Stimulated activated CD8-positive, alpha-beta memory T cell treated with anti-CD3 and anti-CD28 coated beads, Interleukin-2, amount 100 ng/mL, for 1 hour (primary cell): ENCODE results near the gene GALNT2.

Experiments
- DNase-seq, 2 donors: peaks; one replicate each; pipeline ENCODE4 v3.0.0-alpha.2; 2020; ENCODE audit warnings: low read depth in 2 of 2

The GALNT2 gene

DNA sequence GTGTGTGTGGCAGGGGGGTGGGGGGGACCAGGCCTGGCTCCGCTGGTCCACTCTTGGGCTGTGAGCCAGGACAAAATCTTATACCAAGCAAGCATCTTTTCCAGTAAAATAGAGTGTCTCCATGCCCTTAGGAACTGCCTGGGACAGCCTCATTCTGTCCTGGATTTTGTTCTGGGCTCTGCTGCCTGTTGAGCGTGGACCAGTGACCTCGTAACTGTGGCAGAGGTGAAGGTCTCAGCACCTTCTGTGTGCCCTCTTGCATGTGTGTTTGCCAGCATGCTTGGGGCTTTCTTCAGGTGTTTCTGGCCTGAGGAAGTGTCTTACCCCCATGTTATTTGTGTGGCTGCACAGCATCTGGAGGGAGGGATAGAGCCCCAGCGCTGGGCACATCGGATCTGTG, 45.7 kb downstream of the GALNT2 start:
- DNase-seq, result no peak

DNA sequence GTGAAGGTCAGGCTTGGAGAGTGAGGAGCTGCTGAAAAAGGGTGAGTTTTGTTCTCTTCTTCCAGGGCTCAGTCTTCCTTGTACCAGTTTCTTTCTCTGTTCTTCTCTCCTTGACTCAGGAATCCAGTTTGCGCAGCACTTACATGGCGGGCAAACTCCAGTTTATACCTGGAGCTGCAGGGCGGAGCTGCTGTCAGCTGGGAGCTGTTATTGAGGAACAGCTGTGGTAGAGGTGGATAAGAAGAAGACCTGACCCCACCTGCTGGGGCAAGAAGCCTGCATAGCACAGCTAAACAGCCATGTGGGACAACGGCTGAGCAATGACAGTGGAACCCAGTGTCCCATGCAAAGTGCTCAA, 46.2 kb downstream of the GALNT2 start:
- DNase-seq, result no peak

DNA sequence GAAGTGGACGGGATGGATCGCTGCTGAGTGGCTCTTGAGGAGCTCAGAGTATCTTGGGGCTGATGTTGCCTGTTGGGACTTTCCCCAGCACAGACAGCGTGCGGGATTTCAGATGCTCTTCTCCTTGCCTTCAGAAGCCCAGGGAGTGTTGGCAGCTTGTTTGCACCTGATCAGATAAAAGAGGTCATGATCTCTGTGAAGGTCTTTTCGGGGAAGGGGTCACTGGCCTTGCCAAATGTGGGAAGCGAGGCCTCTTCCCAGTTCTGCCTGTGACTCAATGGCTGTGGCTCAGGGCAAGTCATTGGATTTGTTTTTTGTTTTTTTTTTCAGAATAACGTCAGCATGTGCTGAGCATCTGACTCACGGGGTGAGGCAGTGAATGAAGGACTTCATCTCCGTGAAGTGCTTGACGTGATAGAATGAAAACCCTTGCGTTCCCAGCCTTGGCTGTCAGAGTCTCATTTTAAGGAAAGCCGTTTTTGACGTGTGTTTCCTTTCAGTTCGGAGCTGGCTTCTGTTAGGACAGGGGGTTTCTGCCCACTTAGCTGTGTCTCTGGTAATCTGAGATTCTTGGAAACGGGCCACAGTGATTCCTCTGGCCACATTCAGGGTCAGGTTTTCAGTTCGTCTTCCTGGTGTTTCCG, 46.7 kb downstream of the GALNT2 start:
- DNase-seq, result no peak

DNA sequence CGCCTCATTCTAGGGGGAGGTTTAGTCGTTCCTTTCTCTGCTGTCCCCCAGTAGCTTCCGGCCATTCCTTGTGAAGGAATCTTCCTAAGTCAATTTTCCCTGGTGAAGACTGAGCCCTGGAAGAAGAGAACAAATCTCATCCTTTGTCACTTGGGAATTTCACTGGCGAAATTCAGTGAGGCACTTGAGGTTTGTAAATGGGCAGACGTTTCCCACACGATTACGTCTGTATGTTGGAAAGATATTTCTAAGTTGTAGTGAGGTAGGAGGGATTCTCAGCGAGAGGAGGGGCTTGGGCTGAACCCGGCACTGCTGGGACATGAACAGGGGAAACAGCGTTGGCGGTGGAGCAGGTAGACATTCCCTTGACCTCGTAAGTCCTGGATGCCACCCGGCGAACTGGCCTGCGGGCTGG, 47.2 kb downstream of the GALNT2 start:
- DNase-seq, result no peak

DNA sequence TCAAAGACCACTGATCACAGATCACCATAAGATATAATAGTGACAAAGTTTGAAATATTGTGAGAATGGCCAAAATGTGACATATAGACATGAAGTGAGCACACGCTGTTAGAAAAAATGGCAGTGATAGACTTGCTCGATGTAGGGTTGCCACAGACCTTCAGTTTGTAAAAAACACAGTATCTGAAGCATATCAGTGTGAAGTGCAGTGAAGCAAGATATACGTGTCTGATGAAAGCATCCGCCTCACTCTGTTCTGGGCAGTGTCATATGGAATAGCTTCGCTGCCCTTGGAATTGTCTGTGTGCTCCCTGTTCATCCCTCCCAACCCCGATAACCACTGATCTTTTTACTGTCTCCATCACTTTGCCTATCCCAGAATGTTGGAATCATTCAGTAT, 50.7 kb downstream of the GALNT2 start:
- no peak for DNase-seq

DNA sequence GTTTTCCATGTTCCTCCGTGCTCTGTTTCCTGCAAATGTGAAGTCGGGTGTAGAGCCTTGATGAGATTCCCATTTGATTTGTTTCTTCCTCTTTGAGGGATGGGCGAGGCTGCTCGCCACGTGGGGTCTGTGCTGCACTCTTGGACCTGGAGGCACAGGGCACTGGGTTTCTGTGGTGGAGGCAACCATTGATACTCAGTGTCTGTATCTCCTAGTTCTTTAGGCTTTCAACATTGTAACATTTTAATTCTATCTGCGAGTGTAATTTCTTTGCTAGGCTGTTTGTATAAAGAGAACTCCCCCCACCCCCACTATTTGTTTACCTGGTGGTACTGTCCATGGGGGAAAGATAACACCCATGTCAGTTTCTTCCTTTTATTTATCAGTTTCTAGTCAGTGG, 52.3 kb downstream of the GALNT2 start:
- DNase-seq, result no peak

DNA sequence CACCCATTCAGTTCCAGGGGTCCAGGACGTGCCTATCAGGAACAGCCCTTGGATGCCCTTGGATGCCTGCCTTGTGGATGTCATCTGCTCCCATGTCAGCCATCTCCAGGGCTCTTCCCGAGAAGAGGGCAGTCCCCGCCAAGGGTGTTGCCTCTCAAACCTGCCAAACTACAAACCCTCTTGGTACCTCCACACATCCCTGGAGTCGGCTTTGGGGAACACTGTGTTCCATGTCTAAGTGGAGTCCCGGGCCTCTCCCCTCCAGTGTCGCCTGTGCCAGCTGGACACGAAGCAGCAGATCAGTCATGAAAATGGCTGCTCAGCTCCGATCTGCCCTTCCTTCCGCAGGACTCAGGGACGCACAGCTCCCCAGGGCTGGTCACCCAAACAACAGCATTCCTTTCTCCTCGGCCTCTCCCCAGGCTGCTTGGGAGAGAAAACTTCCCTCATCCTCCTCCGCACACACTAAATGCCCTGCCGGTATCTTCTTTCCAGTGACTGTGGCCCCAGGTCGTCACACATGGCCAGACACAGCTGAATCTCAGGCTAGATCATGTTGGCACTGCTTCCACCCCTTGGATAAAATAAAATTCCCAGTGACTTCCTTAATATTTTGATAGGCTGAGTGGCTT, 53.4 kb downstream of the GALNT2 start:
- DNase-seq, result no peak

DNA sequence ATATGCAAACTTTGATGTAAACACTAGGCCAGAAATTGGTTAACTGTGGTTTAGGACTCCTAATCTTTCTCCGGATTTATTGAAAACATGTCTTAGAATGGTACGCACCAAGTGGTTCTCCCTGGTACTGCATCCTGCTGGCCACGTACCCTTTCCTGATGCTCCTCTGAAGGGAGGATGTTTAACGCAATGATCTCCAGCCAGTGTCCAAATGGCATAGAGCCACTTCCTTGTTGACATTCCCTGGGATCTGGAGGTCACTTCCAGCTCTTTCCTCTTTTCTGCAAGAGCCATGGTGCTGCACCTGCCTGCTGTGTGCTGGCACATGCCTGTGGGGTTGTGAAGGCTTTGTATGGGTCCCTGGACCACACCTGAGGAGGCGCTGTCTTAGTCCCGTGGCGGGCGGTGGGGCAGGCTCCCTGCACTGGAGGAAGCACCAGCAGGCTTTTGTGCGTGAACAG, 53.9 kb downstream of the GALNT2 start:
- no peak for DNase-seq

DNA sequence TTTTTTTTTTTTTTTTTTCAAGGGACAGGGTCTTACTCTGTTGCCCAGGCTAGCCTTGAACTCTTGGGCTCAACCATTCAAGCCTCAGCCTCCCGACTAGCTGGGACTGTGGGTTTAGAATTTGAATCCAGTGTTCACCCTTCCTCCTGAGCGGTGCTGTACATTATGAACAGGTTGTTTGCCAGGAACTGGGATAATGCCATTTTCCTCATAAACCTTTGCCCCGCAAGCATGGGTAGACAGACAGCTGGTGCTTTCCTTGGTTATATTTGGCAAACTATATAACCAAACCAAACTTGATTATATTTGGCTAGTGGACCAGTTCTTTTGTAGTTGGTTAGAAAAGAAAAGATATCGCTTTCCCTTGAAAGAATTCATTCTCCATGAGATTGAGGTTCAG, 54.9 kb downstream of the GALNT2 start:
- DNase-seq, result no peak

DNA sequence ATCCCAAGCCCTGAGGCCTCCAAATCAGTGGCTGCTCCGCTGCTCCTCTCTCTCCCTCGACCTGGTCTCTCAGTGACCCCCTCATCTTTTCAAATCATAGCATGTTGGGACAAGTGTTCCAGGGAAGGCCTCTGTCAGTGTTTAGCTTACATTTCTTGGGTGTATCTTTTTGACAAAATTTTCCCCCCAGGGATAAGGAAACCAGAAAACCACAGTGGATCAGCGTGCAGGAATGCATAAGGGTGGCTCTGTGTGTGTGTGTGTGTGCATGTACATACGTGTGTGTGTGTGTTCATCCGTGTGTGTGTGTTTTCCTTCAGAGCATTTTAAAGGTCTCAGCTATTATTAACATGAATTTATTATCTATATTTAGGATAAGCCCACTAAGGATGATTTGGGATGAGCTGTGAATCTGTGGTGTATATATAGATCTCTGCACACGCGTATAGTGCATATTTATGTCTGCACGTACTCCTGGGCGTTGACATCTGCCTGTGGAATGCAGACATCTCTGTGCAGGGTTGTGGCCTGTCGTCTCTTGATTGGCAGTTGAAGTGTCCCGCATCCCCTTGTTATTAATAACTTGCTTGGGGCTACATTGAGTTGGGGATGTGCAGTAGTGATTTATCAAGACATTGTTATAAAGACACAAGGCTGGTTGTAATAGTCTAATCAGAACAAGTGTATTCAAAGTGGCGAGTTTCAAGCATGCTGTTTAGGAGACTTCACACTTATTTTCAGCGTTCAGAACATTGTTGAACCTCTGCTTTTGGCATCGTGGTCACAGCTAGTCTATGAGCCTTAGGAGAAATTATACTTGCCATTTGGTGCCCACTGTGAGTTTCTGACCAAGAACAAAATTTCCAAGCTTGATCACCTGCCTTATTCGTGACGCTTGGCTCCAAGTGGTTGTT, 55.6 kb downstream of the GALNT2 start:
- DNase-seq, result no peak

DNA sequence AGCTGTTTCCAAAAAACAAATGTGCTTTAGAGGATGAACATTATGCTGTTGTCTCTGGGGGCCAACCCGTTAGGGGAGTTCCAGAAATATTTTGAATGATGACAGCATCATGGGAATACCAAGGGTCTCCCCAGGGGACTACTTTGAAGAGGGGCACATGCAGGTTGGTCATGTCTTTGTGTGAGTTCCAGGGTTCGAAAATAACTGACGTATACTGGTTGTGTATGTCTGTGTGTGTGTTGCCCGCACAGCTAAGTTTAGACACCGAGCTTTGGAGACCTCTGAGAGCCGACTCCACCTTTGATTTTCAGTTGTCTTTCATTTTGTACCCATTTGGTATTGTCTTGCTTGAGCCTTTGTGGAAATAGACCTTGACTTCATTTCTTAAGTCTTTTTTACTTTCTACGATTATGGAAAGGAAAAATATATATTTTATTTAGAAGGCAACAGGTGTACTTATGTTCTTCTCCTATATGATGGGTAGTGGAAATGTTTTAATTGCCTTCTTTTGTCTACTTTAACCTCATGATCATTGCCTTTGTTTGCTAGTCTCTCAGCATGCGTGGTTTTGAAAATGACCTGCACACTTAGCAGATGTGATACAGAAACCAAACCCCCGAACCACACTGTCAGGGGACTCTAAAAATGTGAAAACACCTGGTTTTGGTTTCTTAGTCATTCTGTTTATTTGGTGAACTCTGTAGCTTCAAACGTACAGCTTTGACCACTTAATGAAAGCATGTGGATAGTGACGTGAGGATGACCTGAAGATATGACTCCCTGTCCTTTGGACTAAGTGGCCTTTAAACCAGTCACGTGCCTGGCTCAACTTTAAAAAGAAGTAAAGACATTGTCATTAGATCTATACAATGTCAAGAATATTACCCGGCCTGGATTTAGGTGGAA, 56.5 kb downstream of the GALNT2 start:
- DNase-seq, result no peak

DNA sequence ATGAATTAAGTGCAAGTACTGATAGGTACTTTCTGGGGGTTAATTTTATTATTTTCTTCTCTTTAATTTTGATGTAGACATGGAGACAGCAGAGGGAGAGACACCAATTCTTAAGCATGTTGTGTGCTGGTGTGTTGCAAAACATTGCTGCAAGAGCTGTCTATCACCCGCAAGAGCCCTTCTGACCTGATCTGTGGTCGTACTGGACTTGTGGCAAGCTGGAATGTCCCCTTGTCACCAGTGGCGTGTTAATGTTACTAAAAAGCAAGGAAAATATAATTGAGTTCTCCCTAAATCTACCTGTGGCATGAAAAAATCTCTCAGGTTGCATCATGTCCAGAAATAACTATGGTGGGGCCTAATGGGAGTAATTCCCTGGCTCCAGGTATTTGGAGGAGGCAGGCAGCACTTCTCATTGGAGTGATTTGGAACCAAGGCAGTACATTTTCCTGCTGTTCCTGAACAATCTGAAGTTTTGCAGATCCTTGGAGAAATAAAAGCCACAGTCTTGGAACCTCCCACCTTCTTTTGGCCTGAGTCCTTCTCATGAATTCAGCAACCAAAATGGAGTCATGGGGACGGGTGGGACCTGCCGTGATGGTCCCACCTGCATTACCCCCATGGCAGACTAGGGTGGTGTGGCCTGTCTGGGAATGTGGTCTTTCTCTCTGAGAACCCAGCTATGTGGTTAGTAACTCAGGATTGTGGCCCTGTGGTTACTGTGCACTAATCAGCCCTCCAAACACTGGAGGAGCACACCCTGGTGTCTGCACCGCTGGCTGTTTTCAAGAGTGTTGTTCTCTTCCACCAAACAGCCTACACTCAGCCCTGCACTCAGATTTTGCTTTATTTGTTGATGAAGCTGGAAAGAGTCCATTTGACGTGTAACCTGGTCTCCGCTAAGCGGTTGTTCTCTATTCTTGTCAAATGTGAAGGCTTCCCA, 57.4 kb downstream of the GALNT2 start:
- no peak for DNase-seq

DNA sequence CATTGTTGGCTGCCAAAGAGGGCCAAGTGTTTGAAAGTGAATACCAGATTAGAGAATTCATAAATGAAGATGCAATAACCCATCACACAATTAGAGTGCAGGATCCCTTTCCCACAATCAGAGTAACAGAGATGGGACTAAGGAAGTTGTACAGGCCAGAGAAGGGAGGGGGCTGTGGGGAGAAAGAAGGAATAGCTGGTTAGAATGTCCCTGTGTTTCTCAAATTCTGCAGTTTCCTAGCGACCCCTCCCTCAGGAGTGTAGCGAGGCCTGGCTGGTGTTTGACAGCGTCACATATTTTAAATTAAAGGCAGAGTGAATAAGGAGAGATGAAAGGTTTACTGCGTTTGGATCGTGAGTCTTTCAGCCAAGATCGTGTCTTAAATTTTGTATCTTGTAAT, 58.1 kb downstream of the GALNT2 start:
- no peak for DNase-seq

DNA sequence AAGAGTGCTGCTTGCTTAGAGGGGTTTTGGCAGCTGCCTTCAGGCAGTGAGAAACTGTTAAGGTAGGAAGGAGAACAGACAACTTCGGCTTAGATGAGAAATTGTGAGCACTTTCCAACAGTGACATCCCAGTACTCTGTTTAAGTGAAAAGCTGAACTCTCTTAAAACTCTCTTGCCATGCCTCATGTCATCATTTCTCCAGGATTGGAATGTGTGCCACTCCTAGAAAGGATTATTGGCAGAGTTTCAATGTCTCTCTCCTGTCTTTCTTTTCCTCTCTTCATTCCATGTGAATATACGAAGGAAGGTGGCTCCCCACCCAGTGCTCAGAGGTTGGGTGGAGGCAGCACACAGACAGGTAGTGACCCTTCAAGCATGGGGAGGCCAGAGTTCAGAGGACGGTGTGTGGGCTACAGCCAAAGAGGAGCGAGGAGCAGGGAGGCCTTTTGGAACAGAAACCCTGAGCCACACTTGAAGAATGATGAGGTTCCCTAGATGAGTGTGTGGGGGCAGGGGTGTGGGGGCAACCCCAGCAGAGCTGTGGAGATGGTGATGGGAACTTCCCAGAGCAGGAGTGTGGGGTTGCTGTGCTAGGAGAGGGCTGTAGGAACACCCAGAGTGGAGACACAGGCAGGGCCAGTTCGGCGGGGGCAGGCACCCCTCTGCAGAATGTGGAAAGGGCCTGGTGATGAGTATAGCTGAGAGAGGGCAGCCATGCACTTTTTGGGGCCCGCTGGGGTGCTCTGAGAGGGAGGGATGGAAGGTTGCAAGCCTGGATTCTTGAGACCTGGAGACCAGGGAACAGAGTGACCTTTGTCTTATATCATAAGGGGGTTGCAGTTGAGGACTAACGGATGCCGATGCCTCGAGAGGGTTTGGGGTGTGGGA, 58.8 kb downstream of the GALNT2 start:
- DNase-seq, result no peak

DNA sequence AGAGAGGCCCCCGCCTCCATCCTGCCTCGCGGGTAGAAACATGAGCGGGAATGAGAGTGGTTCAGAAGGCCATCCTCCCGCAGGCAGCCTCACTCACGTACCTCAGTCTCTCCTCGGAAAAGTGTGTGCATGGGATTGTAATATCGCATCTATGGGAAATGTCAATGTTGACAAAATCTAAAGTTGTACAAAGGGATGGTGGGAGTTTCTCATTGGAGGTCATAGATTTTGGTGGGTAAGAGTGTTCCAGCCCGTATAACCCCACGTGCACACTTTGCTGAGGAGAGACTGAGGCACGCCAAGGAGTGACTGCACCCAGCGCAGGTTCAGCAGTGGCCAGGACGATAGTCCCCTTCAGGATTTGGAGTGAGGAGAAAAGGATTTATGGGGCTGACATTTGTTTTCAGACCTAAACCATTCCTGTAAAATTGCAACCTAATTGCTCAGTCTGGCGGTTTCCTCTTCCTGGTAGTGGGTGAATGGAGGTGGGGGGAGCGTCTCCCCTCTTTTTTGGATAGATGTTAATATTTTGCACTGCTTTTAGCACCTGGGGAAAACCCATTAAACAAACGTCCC, 59.6 kb downstream of the GALNT2 start:
- no peak for DNase-seq

DNA sequence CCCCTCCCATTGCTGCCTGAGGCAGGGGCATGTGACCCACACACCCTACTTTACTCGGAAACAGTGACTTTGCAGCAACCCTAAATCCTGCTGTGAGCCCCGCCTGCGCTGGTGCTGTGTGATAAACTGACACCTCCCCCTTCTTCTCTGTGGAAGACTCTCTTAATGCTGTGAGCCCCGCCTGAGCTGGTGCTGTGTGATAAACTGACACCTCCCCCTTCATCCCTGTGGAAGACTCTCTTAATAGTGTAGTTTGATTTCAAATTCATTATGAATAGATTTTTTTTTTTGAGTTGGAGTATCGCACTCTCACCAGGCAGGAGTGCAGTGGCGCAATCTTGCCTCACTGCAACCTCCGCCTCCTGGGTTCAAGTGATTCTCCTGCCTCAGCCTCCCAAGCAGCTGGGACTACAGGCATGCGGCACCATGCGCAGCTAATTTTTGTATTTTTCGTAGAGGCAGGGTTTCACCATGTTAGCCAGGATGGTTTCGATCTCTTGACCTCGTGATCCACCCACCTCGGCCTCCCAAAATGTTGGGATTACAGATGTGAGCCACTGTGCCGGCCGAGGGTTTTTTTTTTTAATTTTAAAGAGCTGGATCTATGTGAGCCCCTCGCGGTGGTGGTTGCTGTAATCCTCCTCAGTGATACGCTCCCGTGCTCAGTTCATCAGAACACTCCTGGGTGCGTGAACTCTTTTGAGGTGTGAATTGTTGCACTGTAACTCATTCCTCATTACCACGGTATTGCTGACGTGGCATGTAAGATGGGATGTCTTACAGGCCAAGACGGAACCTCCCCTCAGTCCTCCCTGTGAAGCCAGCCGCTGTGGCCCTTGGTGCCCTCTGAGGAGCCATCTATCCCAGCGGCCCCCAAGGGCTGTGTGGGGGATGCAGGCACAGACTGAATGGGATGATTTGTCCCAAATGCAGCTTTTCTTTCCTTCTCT, 60.3 kb downstream of the GALNT2 start:
- DNase-seq, result peak; percentile 7 to 16

DNA sequence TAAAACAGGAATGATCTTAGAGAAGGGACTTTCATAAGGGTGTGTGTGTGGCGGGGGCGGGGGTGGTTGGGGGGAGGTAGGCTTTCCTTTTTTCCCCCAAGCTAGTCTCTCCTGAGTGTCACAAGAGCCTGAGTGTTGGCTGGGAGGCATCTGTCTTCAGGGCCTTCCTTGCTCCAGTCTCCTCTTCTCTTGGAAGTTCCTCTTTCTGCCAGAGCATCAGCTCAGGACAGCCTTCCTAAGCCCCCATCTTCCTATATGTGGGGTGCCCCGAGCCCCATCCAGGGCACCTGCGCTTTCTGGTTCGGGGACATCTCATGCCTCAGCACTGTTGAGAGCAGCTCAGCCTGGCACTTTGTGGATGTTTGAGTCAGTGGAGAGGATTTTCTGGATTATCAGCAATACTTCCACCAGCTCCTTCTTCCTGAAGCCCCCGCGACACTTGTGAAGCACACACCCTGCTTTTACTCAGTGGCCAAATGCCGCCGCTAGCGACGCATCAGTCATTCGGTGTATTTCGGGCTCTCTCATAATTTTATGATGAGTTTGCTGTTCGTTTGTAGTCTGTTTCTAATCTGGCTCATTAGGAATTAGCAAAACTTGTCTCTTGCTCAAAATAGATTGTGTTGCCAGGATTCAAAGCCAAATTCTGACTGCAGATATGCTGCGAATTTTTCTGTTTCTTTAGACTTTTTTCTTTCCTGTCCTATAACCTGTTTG, 61.7 kb downstream of the GALNT2 start:
- DNase-seq, result no peak
